Muscle layer of duodenum (tissue), 2 donors: ENCODE measurements around the gene TMEM200B.

Source experiments
- H3K27ac ChIP-seq: one replicate; pipeline ENCODE4 v1.7.0; 2013; ENCODE audit warnings: mild to moderate bottlenecking, low read length
- H3K27me3 ChIP-seq: one replicate; pipeline ENCODE4 v1.7.0; 2013; ENCODE audit warnings: low read depth, mild to moderate bottlenecking, control low read depth, low read length
- H3K36me3 ChIP-seq, 2 donors: one replicate each; pipeline ENCODE4 v1.7.0; 2013; ENCODE audit warnings: low read length in 2 of 2, control low read depth in 1 of 2, mild to moderate bottlenecking in 1 of 2; ENCODE audit not compliant: insufficient read depth in 2 of 2, control insufficient read depth in 1 of 2
- H3K4me1 ChIP-seq, 2 donors: one replicate each; pipeline ENCODE4 v1.7.0; 2013; ENCODE audit warnings: low read length in 2 of 2, mild to moderate bottlenecking in 2 of 2, control low read depth in 1 of 2, moderate library complexity in 1 of 2; ENCODE audit not compliant: insufficient read depth in 2 of 2, control insufficient read depth in 1 of 2
- H3K4me3 ChIP-seq, 2 donors: one replicate each; pipeline ENCODE4 v1.7.0; 2013; ENCODE audit warnings: low read length in 2 of 2, low read depth in 1 of 2, mild to moderate bottlenecking in 1 of 2
- H3K9me3 ChIP-seq, 2 donors: one replicate each; pipeline ENCODE4 v1.7.0; 2013; ENCODE audit warnings: low read length in 2 of 2, control low read depth in 1 of 2, mild to moderate bottlenecking in 1 of 2; ENCODE audit not compliant: control insufficient read depth in 1 of 2
- donor health status: healthy.

The TMEM200B gene

GRCh38 chr1:29123887-29124365, at the start of gene TMEM200B:
Gene TMEM200B, minus strand, starts transcription at chr1:29123903. Its CDS starts 2,075 bp downstream, at chr1:29121828.
- Histone ChIP-seq H3K4me3 (peak within 1 kb of the TSS; percentile 55 to 75), H3K4me1 (peaks cover 0 to 20% of the 10 kb centered on the region in 2 donors), H3K36me3 (no peaks in the 10 kb centered on the region), H3K27me3 (no peaks in the 10 kb centered on the region), H3K27ac (peak within 1 kb of the TSS; percentile 45), H3K9me3 (no peaks in the 10 kb centered on the region)

- H3K9me3 ChIP-seq: no peaks in the 10 kb centered on the region
- H3K27ac ChIP-seq: no peak overlapping the region
- no peak overlapping the region for H3K4me3 ChIP-seq
- peaks cover 21 to 40% of the 10 kb centered on the region in 2 donors for H3K4me1 ChIP-seq
- H3K36me3 ChIP-seq: no peaks in the 10 kb centered on the region
- no peaks in the 10 kb centered on the region for H3K27me3 ChIP-seq
Measured at GRCh38 chr1:29172415-29172939, 48.8 kb upstream of the TMEM200B start.

GRCh38 chr1:29171521-29171920, 47.8 kb upstream of the TMEM200B start:
- H3K27me3 ChIP-seq: no peaks in the 10 kb centered on the region
- peaks cover 5 to 7% of the 10 kb centered on the region in 2 donors for H3K36me3 ChIP-seq
- H3K4me1 ChIP-seq: peaks cover 21 to 37% of the 10 kb centered on the region in 2 donors
- H3K9me3 ChIP-seq: no peaks in the 10 kb centered on the region
- no peak overlapping the region for H3K27ac ChIP-seq
- no peak overlapping the region for H3K4me3 ChIP-seq

GRCh38 chr1:29171089-29171488, 47.4 kb upstream of the TMEM200B start:
- Histone ChIP-seq H3K27ac (no peak overlapping the region), H3K4me3 (no peak overlapping the region), H3K9me3 (no peaks in the 10 kb centered on the region), H3K27me3 (no peaks in the 10 kb centered on the region), H3K4me1 (peaks cover 21 to 35% of the 10 kb centered on the region in 2 donors), H3K36me3 (peaks cover 10% of the 10 kb centered on the region in 2 donors)

- Histone ChIP-seq H3K9me3 (no peaks in the 10 kb centered on the region), H3K36me3 (peaks cover 18 to 20% of the 10 kb centered on the region in 2 donors), H3K4me3 (no peak overlapping the region), H3K4me1 (peaks cover 21 to 31% of the 10 kb centered on the region in 2 donors), H3K27me3 (no peaks in the 10 kb centered on the region), H3K27ac (no peak overlapping the region)
Measured at GRCh38 chr1:29169976-29170375, 46.3 kb upstream of the TMEM200B start.

GRCh38 chr1:29167904-29168303, 44.2 kb upstream of the TMEM200B start:
- Histone ChIP-seq H3K36me3 (peaks cover 20 to 29% of the 10 kb centered on the region in 2 donors), H3K9me3 (no peaks in the 10 kb centered on the region), H3K4me1 (peaks cover 21 to 32% of the 10 kb centered on the region in 2 donors), H3K27ac (no peak overlapping the region), H3K4me3 (no peak overlapping the region), H3K27me3 (no peaks in the 10 kb centered on the region)

- H3K27me3 ChIP-seq: no peaks in the 10 kb centered on the region
- no peaks in the 10 kb centered on the region for H3K9me3 ChIP-seq
- no peak overlapping the region for H3K4me3 ChIP-seq
- no peak overlapping the region for H3K27ac ChIP-seq
- peaks cover 20 to 29% of the 10 kb centered on the region in 2 donors for H3K36me3 ChIP-seq
- H3K4me1 ChIP-seq: peaks cover 23 to 33% of the 10 kb centered on the region in 2 donors
Measured at GRCh38 chr1:29166291-29166878, 42.7 kb upstream of the TMEM200B start.

- H3K27ac ChIP-seq: no peak overlapping the region
- H3K4me3 ChIP-seq: no peak overlapping the region
- H3K9me3 ChIP-seq: no peaks in the 10 kb centered on the region
- no peaks in the 10 kb centered on the region for H3K27me3 ChIP-seq
- H3K4me1 ChIP-seq: peaks cover 12 to 16% of the 10 kb centered on the region in 2 donors
- H3K36me3 ChIP-seq: peaks cover 24 to 43% of the 10 kb centered on the region in 2 donors
Measured at GRCh38 chr1:29164588-29164987, 40.9 kb upstream of the TMEM200B start.

GRCh38 chr1:29162476-29163138, 38.9 kb upstream of the TMEM200B start:
- Histone ChIP-seq H3K9me3 (no peaks in the 10 kb centered on the region), H3K4me3 (no peak overlapping the region), H3K36me3 (peaks cover 41 to 50% of the 10 kb centered on the region in 2 donors), H3K4me1 (peaks cover 5 to 14% of the 10 kb centered on the region in 2 donors), H3K27me3 (no peaks in the 10 kb centered on the region), H3K27ac (no peak overlapping the region)

GRCh38 chr1:29162025-29162424, 38.3 kb upstream of the TMEM200B start:
- no peaks in the 10 kb centered on the region for H3K27me3 ChIP-seq
- no peak overlapping the region for H3K27ac ChIP-seq
- no peaks in the 10 kb centered on the region for H3K9me3 ChIP-seq
- peaks cover 44 to 54% of the 10 kb centered on the region in 2 donors for H3K36me3 ChIP-seq
- peaks cover 5 to 19% of the 10 kb centered on the region in 2 donors for H3K4me1 ChIP-seq
- no peak overlapping the region for H3K4me3 ChIP-seq

GRCh38 chr1:29159773-29160172, 36.1 kb upstream of the TMEM200B start:
- Histone ChIP-seq H3K27me3 (no peaks in the 10 kb centered on the region), H3K4me1 (peaks cover 5 to 19% of the 10 kb centered on the region in 2 donors), H3K9me3 (no peaks in the 10 kb centered on the region), H3K27ac (no peak overlapping the region), H3K36me3 (peaks cover 26 to 48% of the 10 kb centered on the region in 2 donors), H3K4me3 (no peak overlapping the region)
